GM19463 (cell line): Measurements from ENCODE around the gene RPP30.
"Not testable (repeated sequence)": the region's sequence is repeated elsewhere in the genome, so short reads cannot be mapped to it uniquely, and the experiment has no call there.

ENCODE experiments used
- ATAC-seq: cut with Tn5 transposase; IDR thresholded peaks from one replicate; pipeline ENCODE4 v1.9.1; 2021; ENCODE audit warnings: mild to moderate bottlenecking, moderate library complexity; ENCODE audit not compliant: unreplicated experiment

RPP30 gene

GRCh38 chr10:90937645-90938258 lies 66.0 kb downstream of the RPP30 start:
- ATAC-seq: no peak

- ATAC-seq: no peak
Observed at GRCh38 chr10:90939116-90939515, 67.3 kb downstream of the RPP30 start.

- no peak for ATAC-seq
Observed at GRCh38 chr10:90939648-90940047, 67.9 kb downstream of the RPP30 start.

GRCh38 chr10:90942980-90943379 lies 71.2 kb downstream of the RPP30 start:
- ATAC-seq: not testable (repeated sequence)

DNA sequence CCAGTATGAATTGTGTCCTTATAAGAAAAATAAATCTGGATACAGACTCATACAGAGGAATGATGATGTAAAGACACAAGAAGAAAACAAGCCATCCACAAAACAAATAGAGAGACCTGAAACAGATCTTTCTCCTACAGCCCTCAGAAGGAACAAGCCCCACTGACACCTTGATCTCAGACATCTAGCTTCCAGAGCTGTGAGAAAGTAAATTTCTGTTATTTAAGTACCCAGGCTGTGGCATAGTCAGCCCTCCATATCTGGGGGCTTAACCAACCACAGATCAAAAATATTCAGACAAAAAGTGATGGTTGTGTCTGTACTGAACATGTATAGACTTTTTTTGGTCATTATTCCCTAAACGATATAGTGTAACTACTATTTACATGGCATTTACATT lies 73.0 kb downstream of the RPP30 start:
- ATAC-seq: no peak

- ATAC-seq: no peak
Observed at GRCh38 chr10:90945491-90946070, 73.8 kb downstream of the RPP30 start.

DNA sequence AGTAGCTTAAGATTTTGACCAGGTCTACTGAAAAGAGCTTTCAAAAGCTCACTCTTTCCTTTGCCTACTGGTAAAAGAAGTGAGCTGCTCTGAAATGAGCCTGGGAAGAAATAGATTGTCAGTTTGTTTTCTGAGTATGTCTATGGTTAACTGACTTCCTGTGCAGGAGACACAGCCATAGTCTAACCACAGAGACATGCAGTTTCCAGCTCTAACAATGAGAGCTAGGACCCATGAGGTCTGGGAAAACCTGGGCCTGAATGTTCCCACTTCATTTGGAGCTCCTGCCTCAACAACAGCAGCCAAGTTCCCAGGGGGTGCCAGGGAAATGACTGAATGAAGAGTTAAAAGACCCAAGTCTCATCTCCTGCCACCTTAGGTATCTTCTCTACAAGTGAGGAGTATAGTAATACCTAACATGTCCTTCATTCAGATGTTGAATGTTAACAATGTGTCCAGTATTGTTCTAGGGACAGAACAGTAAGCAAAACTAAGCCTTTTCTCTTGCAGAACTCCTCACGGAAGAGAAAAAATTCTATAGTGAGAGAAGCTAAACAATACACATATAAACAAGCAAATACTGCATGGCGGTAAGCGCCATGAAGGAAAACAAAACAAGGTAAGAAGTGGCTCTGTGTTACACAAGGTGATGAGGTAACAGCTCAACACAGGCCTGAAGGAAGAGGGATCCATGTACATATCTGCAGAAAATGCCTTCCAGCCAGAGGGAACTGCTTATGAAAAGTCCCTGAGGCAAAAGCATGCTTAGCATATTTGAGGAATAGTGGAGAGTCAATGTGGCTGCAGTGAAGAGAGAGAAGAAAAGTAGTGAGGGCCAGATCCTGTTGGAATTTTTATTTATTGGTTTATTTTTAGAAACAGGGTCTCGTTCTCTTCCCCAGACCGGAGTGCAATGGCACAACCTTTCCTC lies 75.5 kb downstream of the RPP30 start:
- ATAC-seq: peak; percentile 71
